ENCODE results near the gene FOXN3. TPM values are rescaled to one million over a fixed set of nuclear protein-coding genes. Genes with fewer than 3 reads are reported as not detected.

Gene FOXN3
- total RNA-seq, 4 donors from 2014 or later: 91.7 to 207 (median 125) TPM

GRCh38 chr14:89259951-89260609, 157.0 kb downstream of the FOXN3 start:
- DNase-seq (ENCODE audit: low spot score): no peak

GRCh38 chr14:89258728-89259273, 158.2 kb downstream of the FOXN3 start:
- DNase-seq (ENCODE audit: low spot score) (no peak), ATAC-seq (ENCODE audit: low FRiP score) (no peak)
- TF ChIP-seq CTCF (IDR thresholded peaks at IDR 0.05): no peak

More at GRCh38 chr14:89259951-89260609, 157.0 kb downstream of the FOXN3 start:
- no peak for TF ChIP-seq CTCF (IDR thresholded peaks at IDR 0.05)
- ATAC-seq (ENCODE audit: low FRiP score): no peak

- no peak for TF ChIP-seq CTCF (IDR thresholded peaks at IDR 0.05)
- ATAC-seq (ENCODE audit: low FRiP score) (no peak), DNase-seq (ENCODE audit: low spot score) (no peak)
Measured at GRCh38 chr14:89256951-89257350, 160.1 kb downstream of the FOXN3 start.

- no peak for TF ChIP-seq CTCF (IDR thresholded peaks at IDR 0.05)
- ATAC-seq (ENCODE audit: low FRiP score): no peak
- DNase-seq (ENCODE audit: low spot score): no peak
Measured at GRCh38 chr14:89256283-89256682, 160.8 kb downstream of the FOXN3 start.

GRCh38 chr14:89255852-89256251, 161.2 kb downstream of the FOXN3 start:
- DNase-seq (ENCODE audit: low spot score): no peak
- TF ChIP-seq CTCF (IDR thresholded peaks at IDR 0.05): no peak
- no peak for ATAC-seq (ENCODE audit: low FRiP score)

- ATAC-seq (ENCODE audit: low FRiP score) (no peak), DNase-seq (ENCODE audit: low spot score) (no peak)
- no peak for TF ChIP-seq CTCF (IDR thresholded peaks at IDR 0.05)
Measured at GRCh38 chr14:89255012-89255411, 162.0 kb downstream of the FOXN3 start.

Measured in omental fat pad (tissue), 4 donors.